Right lobe of liver (tissue), 4 donors: ENCODE measurements around the gene PDZD4.

Experiments used
- CTCF ChIP-seq, 4 donors: fragments of 200-600 bp in 3 of 4; fragments of 450-650 bp in 1 of 4; IDR thresholded peaks; one replicate each; pipeline versions ENCODE4 v1.5.1 to v1.8.0; 2016 to 2022; ENCODE audit warnings: antibody characterized with exemption in 4 of 4, mild to moderate bottlenecking in 2 of 4
- POLR2A ChIP-seq: fragments of 450-650 bp; IDR thresholded peaks from one replicate; pipeline ENCODE4 v1.6.1; 2017; ENCODE audit warnings: antibody characterized with exemption, mild to moderate bottlenecking
- donor health status: DM: no; HTN: no; CAD: no.
- donor health status: DM: no; HTN: no; CAD: no.
- donor health status: DM: no; HTN: yes; CAD: no.

- TF ChIP-seq CTCF (IDR thresholded peaks at IDR 0.05) (no peak), POLR2A (no peak)
Measured at GRCh38 chrX:153812220-153812619, 18.1 kb downstream of the PDZD4 start.
